ENCODE data around the gene SCN2A.
"Not testable (repeated sequence)": the region's sequence is repeated elsewhere in the genome, so short reads cannot be mapped to it uniquely, and the experiment has no call there.

- TF ChIP-seq CTCF (optimal IDR thresholded peaks at IDR 0.05 in 1 of 3, IDR thresholded peaks at IDR 0.05 in 1 of 3, conservative IDR thresholded peaks at IDR 0.05 in 1 of 3; ENCODE audit: extremely low read depth in 1 of 3, insufficient read depth in 2 of 3, low read length in 3 of 3); EZH2 (IDR thresholded peaks at IDR 0.05; ENCODE audit: low read length): not testable (repeated sequence)
These were observed 159.4 kb downstream of the SCN2A start for GRCh38 chr2:165398603-165399002.

Measured in keratinocyte (primary cell).